ES-I3 (cell line): Measurements from ENCODE around the gene ADAMTS7.
"Not testable (repeated sequence)": the region's sequence is repeated elsewhere in the genome, so short reads cannot be mapped to it uniquely, and the experiment has no call there.

Experiments
- H3K36me3 ChIP-seq: 2 replicates; pipeline ENCODE4 v1.6.1; 2013; ENCODE audit warnings: mild to moderate bottlenecking, low read length, control low read depth, moderate library complexity; ENCODE audit not compliant: insufficient read depth
- H3K4me1 ChIP-seq: 2 replicates; pipeline ENCODE4 v1.6.1; 2013; ENCODE audit warnings: mild to moderate bottlenecking, control low read depth, low read length; ENCODE audit not compliant: insufficient read depth
- H3K9ac ChIP-seq: 2 replicates; pipeline ENCODE4 v1.6.1; 2013; ENCODE audit warnings: low read depth, mild to moderate bottlenecking, low read length, moderate library complexity
- H3K9me3 ChIP-seq: 2 replicates; pipeline ENCODE4 v1.6.1; 2013; ENCODE audit warnings: mild to moderate bottlenecking, low read length, moderate library complexity; ENCODE audit not compliant: control insufficient read depth, insufficient read depth

ADAMTS7 gene

GRCh38 chr15:78807359-78807758 is 3.9 kb downstream of the ADAMTS7 start:
- peaks cover 14% of the 10 kb centered on the region for H3K4me1 ChIP-seq
- H3K9me3 ChIP-seq = no peaks in the 10 kb centered on the region
- H3K9ac ChIP-seq = no peak overlapping the region
- H3K36me3 ChIP-seq = no peaks in the 10 kb centered on the region; the same call in 1 of the 2 replicates

- Histone ChIP-seq H3K9me3 (no peaks in the 10 kb centered on the region), H3K4me1 (peaks cover 14% of the 10 kb centered on the region), H3K9ac (no peak overlapping the region; the same call in 1 of the 2 replicates), H3K36me3 (no peaks in the 10 kb centered on the region; the same call in 1 of the 2 replicates)
Measured at GRCh38 chr15:78804391-78804792, 6.9 kb downstream of the ADAMTS7 start.

DNA sequence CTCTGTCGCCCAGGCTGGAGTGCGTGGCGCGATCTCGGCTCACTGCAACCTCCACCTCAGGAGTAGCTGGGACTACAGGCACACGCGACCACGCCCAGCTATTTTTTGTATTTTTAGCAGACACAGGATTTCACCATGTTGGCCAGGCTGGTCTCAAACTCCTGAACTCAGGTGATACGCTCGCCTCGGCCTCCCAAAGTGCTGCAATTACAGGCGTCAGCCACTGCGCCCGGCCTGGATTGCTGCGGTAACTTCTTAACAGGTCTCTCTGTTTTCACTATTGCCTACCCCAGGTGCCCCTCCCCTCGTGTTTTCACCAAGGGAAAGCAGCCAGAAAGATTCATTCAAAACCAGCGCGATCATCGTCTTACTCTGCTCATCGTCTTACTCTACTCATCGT is 10.5 kb downstream of the ADAMTS7 start:
- no peaks in the 10 kb centered on the region for H3K9me3 ChIP-seq
- no peak overlapping the region for H3K9ac ChIP-seq
- H3K36me3 ChIP-seq = no peaks in the 10 kb centered on the region; the same call in 1 of the 2 replicates
- H3K4me1 ChIP-seq = peaks cover 7% of the 10 kb centered on the region; the same call in 1 of the 2 replicates

DNA sequence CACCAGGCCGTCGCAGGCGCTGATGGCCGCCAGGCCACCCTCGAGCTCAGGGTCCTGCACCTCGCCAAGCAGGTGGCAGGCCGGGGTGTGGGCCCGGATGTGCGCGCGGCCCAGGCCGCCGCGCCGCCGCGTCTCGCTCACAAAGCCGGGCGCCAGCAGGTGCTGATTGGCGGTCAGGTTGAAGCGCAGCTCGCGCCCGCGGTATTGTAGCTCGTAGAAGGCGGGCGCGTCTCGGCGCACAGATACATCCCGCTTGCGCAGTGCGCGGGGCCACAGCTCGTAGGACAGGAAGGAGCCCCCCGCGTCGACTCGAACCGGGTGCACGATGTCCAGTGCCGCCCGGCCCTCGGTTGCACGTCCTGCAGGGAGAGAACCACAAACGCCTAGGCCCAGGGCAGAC is 11.1 kb downstream of the ADAMTS7 start:
- Histone ChIP-seq H3K4me1 (peaks cover 7% of the 10 kb centered on the region; the same call in 1 of the 2 replicates), H3K9ac (no peak overlapping the region), H3K9me3 (no peaks in the 10 kb centered on the region), H3K36me3 (no peaks in the 10 kb centered on the region; the same call in 1 of the 2 replicates)

GRCh38 chr15:78799102-78799501 is 12.2 kb downstream of the ADAMTS7 start:
- not testable (repeated sequence) for H3K9ac ChIP-seq, H3K9me3 ChIP-seq, H3K36me3 ChIP-seq, H3K4me1 ChIP-seq

- not testable (repeated sequence) for H3K9me3 ChIP-seq, H3K9ac ChIP-seq, H3K36me3 ChIP-seq, H3K4me1 ChIP-seq
Measured at GRCh38 chr15:78798355-78798754, 12.9 kb downstream of the ADAMTS7 start.

DNA sequence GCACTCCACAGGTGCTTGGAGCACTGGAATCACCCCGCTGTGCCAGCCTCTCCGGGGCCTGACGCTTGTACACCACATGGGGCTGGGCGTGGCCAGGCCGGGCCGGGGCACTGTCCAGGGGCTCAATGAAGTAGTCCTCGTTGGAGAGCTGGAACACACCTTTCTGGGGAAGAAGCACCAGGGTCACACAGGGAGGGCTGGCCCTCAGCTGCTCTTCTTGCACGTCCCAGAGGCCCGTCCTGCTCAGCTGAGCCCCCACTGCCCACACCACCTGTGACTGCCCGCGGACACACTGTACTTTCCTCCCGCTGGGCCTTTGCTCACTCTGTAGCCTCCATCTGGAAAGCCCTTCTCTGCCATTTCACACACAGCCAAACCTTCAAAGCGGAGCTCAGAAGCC is 13.3 kb downstream of the ADAMTS7 start:
- no peaks in the 10 kb centered on the region for H3K9me3 ChIP-seq
- no peaks in the 10 kb centered on the region for H3K4me1 ChIP-seq
- H3K36me3 ChIP-seq = no peaks in the 10 kb centered on the region; the same call in 1 of the 2 replicates
- H3K9ac ChIP-seq = no peak overlapping the region

GRCh38 chr15:78796510-78796909 is 14.8 kb downstream of the ADAMTS7 start:
- Histone ChIP-seq H3K4me1 (no peaks in the 10 kb centered on the region), H3K36me3 (peaks cover 4% of the 10 kb centered on the region; the same call in 1 of the 2 replicates), H3K9ac (no peak overlapping the region), H3K9me3 (no peaks in the 10 kb centered on the region)

DNA sequence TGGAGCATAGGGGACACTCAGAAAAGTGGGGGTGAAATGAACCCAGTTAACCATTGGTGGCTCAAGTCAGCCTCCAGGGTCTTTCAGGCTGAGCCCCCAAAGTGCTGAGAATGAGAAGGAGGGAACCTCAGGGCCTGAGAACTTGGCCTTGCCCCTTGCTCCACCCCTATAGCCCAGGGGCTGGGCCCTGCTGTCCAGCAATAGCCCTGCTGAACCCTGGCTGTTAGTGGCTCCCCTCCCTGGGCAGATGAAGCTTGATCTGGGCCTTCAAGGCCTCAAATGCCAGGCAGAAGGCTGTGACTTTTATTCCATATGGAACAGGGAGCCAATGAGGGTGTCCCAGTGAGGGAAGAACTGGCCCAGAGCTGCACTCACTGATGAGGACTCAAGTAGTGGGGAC is 16.2 kb downstream of the ADAMTS7 start:
- Histone ChIP-seq H3K4me1 (no peaks in the 10 kb centered on the region), H3K36me3 (peaks cover 4% of the 10 kb centered on the region; the same call in 1 of the 2 replicates), H3K9me3 (no peaks in the 10 kb centered on the region), H3K9ac (no peak overlapping the region)

DNA sequence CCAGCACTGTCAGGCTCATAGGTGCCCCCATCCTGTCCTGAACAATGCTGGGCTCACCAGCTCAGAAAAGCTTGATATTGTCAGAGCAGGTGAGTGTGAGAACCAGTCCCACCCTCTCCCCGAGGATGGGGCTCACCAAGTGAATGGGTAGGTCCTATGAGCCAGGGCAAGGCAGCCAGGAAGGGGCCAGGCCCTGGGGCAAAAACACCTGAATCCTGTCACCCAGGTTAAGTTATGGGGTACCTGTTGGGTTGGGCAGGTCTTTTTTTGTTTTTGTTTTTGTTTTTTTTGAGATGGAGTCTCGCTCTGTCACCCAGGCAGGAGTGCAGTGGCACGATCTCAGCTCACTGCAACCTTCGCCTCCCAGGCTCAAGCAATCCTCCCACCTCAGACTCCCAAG is 16.8 kb downstream of the ADAMTS7 start:
- not testable (repeated sequence) for H3K4me1 ChIP-seq, H3K9me3 ChIP-seq, H3K36me3 ChIP-seq, H3K9ac ChIP-seq

GRCh38 chr15:78791357-78791756 is 19.9 kb downstream of the ADAMTS7 start:
- Histone ChIP-seq H3K9ac (no peak overlapping the region), H3K4me1 (no peaks in the 10 kb centered on the region), H3K9me3 (no peaks in the 10 kb centered on the region), H3K36me3 (peaks cover 12% of the 10 kb centered on the region; the same call in 1 of the 2 replicates)

DNA sequence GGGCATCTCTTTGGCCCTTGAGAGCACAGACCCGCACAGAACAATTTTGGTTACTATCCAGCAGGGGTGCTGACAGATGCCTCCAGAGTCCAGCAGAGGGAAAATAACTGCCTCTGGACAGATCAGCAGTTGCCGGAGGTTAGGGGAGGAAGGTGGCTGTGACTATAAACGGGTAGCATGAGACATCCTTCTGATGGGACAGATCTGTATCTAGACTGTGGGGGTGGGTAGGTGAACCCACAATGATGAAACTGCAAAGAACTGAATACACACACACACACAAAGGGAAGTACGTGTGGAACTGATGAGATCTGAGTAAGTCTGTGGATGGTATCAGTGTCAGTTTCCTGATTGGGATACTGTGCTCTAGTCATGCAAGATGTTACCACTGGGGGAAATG is 21.2 kb downstream of the ADAMTS7 start:
- Histone ChIP-seq H3K36me3 (peaks cover 14% of the 10 kb centered on the region; the same call in 1 of the 2 replicates), H3K9me3 (no peaks in the 10 kb centered on the region), H3K9ac (no peak overlapping the region), H3K4me1 (no peaks in the 10 kb centered on the region)

DNA sequence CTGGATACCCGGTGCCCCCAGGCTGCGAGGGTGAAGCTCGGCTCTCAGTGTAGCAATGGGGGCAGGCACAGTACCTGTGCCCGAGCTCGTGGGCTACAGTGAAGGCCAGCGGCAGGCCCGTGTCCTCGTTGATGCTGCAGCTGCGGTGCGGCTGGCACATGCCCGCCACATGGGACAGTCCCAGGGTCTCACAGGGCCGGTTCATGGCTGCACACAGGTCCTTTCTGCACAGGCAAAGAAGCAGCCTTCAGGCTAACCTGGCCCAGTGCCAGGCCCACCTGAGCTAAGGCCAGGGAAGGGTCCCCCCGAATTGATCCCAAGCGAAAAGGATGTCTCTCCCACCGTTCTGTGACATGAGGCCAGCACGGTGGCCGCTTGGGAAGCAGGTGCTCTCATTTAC is 21.6 kb downstream of the ADAMTS7 start:
- Histone ChIP-seq H3K9me3 (no peaks in the 10 kb centered on the region), H3K4me1 (no peaks in the 10 kb centered on the region), H3K36me3 (peaks cover 14% of the 10 kb centered on the region; the same call in 1 of the 2 replicates), H3K9ac (no peak overlapping the region)

DNA sequence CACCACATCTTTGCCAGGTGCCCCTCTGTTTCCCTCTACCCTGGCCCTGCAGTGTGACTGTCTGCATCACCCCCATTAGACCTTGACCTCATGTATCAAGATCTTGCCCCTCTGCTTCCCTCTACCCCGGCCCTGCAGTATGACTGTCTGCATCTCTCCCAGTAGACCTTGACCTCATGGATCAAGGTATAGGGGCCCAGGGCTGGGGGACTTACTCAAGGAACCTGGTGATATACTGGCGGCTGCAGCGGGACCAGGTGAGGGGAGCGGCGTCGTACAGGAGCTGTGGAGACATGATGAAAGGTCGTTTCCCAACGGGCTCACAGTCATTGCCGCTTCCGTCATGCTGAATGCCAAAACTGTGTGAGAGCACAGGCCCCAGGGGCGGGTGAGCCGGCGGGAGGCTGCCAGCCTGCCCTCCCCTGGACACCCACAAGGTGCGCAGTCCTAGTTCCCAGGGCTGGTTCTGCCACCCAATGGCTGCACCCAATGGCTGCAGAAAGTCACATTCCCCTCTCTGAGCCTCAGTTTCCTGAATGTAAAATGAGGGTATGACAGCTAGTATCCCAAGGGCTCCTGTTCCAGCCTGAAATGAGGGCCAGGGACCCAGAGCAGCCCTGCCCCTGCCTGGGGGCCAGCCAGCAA is 23.1 kb downstream of the ADAMTS7 start:
- Histone ChIP-seq H3K36me3 (peaks cover 14% of the 10 kb centered on the region; the same call in 1 of the 2 replicates), H3K9ac (no peak overlapping the region), H3K4me1 (no peaks in the 10 kb centered on the region), H3K9me3 (no peaks in the 10 kb centered on the region)

DNA sequence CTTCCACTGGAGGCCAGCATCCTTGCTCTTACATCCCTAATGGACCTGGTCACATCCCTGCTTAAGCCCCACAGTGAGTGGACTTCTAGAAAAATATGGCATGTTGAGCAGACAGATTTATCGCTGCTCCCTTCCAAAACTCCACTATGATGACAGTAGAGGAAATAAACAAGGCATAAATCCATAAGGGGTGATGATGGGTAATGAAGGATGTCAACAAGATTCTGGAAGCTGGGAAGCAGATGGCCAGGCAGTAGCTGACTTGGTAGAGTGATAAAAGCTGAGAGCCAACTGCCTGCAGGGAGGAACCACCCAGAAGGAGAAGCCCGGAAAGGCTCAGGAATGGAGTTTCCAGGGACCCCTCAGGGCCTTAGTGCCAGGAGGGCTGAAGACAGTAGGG is 28.9 kb downstream of the ADAMTS7 start:
- H3K9me3 ChIP-seq, H3K4me1 ChIP-seq, H3K36me3 ChIP-seq, H3K9ac ChIP-seq: not testable (repeated sequence)
